GM18526 (cell line): ENCODE data around the gene ANO6.

Experiments
- POLR2A ChIP-seq: IDR thresholded peaks from 3 replicates; pipeline ENCODE4 v1.6.1; 2011; ENCODE audit not compliant: insufficient read length; ENCODE audit errors: extremely low read depth

ANO6 gene

DNA sequence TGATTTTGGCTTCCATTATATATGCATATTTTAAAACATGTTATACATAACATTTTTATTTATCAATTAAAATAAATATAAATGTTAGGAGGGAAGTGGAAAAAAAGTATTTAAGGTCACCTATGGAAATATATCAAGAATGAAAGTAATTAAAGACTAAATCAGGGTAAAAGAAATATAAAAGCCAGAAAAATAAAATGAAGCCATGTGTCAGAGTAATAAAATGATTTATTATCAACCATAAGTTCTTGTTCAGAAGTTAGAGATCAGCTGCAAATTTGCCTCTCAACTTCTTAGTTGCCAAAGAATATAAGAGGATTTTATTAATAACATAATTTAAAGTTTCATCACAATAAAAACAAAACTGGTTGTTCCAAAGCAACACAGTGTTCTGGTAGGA is 121.9 kb downstream of the ANO6 start:
- TF ChIP-seq POLR2A = no peak

DNA sequence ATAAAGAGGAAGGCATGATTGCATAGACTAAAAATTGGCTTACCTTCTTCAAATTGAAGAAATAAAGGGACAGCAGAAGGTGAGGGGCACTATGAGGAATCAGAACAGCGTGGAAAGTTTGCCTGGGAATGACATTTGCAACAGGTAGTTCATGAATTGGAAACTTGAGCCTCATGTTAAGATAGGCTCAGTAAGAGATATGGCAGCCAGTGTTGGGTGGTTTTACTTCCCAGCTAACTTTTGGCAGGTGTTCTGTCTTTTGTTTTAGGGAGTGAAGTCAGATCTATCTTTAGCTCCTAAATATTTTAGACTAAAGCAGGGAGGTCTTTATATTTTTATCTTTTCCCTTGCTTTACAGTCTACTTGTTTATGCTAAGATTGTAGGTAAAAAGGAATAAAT is 122.4 kb downstream of the ANO6 start:
- TF ChIP-seq POLR2A = no peak

DNA sequence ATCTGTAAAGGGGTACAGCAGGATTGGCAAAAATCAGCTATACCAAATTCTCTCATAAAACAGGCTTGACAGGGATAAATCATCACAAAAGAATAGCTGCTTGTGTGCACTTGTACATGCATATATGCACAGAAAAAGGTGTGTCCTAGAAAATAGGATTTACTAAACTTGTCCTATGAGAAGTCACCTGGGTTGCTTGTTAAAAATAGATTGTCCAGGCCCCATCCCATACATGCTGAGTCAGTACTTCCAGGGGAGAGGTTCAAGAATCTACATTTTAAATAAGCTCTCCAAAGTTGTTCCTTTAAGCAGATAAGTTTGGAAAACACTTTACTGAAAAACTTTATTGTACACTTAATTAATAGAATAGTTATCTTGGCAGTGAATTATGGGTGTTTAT is 123.1 kb downstream of the ANO6 start:
- TF ChIP-seq POLR2A = no peak

- no peak for TF ChIP-seq POLR2A
Observed at GRCh38 chr12:45342171-45342570, 126.3 kb downstream of the ANO6 start.

DNA sequence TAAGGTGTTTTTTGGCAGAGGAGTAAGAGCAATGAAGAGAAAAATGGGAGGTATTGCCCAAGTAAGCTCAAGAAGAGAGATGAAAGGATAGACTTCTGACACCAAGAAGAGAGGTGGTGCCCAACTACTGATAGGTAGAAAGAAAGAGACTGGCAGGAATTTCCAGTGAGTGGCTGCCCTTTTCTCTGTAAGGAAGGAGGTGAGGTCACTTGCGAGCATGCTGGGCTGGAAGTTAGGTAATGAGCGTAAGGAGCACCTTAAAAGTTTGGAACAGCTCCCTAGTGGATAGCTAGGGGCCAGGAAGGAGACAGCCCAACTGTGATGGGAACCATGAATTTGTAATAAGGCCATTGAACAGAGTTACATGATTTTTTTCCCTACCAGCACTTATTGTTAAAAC is 127.0 kb downstream of the ANO6 start:
- TF ChIP-seq POLR2A = no peak

- TF ChIP-seq POLR2A = no peak
Observed at GRCh38 chr12:45343269-45344051, 127.6 kb downstream of the ANO6 start.

DNA sequence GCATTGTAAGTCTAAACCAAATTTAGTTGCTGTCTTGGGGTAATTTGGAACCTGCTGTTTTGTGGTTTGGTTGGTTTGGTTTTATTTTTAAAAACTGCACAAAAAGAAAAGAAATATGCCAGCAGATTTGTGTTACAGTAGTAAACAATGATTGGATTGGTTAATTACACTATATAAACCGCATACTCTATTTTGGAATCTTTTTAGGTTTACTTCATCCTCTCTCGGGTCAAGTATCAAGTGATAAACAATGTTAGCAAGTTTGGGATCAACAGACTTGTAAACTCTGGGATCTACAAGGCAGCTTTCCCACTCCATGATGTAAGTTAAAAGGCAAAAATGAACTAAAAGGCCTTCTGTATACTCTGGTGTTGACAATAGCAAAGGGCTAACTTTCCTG is 132.4 kb downstream of the ANO6 start:
- no peak for TF ChIP-seq POLR2A

- no peak for TF ChIP-seq POLR2A
Observed at GRCh38 chr12:45348986-45349385, 133.1 kb downstream of the ANO6 start.

DNA sequence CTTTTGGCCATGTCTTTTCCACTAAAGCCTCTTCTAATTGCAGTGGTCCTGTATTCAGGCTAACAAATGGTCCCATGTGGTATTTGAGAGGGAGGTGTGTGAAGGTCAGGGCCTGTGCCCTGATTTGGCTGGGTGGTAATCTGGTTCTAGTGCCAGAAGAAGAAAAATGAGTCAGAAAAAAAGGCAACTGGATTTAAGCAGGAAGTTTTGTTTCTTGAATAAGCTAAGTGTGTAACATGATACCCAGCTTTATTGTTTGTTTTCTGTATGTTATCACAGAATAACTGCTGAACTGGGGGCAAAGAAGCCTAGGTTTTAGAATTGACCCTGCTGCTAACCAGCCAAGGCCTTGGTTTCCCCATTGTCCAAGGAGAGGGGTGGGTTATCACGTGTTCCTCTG is 134.0 kb downstream of the ANO6 start:
- TF ChIP-seq POLR2A = no peak

DNA sequence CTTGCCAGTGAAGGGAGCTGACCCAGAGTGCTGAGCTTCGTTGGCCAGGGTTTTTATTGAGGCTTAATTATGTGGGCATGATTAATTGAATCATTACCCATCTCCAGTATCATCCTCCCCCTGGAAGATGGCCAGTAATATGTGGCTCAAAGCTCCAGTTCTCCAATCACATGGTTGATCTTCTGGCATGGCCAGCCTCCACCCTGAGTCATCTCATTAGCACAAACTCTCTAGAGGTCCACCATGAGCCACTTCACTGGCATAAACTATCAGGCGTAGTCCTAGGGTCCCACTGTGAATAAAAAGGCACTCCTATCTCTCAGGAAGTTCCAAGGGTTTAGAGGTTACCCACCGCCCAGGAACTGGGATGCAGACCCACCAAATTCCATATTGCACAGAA is 135.0 kb downstream of the ANO6 start:
- no peak for TF ChIP-seq POLR2A

GRCh38 chr12:45351921-45352670 is 136.2 kb downstream of the ANO6 start:
- no peak for TF ChIP-seq POLR2A

DNA sequence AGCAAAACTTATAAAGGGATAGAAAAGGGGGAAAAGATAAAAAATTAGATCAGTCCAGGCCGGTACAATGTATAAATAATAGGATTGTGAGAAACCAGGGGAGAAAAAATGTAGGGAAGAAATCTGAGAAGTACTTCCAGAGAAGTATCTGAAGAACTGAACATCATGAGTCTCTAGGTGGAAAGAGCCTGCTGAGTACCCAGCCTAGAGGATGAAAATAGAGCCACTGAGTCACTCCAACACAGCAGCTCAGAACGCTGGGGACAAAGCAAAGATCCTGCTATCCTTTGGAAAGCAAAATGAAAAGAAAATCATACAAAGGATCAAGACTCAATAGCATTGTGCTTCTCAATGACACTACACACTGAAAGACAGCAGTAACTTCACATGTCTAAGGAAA is 138.0 kb downstream of the ANO6 start:
- no peak for TF ChIP-seq POLR2A

DNA sequence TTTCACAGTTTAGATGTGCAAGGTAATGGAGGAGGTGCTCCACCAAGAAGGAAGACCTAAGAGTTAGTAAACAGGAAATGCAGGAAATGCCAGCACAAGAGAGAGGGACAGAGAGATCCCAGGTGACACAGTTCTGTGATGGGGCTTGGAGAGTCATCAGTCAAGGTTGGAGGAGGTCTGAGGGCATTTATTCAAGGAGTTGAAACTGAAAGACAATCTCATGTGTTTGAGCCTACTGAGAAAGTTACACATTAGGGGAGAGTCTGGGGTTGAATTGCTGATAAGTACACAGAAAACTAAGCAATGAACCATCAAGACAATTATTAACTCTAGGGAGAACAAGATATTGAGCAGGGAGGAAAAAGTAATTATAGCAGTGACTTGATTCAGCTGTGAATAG is 138.5 kb downstream of the ANO6 start:
- no peak for TF ChIP-seq POLR2A

DNA sequence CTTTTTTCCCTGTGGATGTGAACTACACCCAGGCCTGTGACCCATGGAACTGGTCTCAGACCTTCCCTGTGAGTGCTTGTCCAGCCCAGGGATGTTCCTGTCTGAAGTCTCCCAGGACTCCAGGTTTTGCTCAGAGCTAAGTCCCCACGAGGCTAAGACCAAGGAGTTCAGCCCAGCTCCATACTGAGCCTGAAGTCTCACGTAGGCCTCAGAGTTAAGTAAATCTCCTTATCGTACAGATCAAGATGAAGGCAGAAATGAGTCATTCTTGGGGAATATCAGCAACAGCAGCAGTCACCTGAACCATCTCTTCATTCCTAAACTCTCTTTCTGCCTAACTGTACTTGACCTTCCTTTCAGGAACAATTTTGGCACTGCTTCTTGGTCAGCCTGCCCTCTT is 139.8 kb downstream of the ANO6 start:
- TF ChIP-seq POLR2A = no peak

DNA sequence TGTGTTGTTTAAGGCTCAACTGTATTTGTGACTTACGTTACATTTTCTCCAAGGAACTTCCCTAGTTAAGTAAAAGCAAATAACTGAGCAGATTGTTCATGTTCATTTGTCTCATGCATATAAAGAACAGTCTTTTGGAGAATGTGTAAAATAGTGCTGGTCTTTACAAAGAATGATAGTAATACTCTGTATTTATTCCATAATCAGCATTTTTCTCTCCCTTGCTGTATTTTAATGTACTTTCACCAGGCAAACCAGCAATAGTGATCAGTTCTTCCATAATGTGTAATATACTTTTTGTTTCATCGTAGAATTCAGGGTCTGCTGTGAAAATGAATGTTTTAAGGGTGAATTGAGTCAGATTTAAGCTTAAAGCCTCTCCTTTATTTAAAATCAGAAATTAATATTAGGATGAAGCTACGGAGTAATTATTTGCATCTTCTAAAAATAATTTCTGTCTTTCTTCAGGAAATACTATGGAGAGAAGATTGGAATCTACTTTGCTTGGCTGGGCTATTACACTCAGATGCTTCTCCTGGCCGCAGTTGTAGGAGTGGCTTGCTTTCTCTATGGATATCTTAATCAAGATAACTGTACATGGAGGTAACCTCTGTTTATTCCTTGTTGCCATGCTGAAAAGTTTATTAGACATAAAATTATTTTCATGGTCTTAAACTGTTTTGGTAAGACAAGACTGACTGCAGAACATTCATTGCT is 141.1 kb downstream of the ANO6 start:
- TF ChIP-seq POLR2A = no peak
